Small intestine (tissue), 7 donors: ENCODE data around the gene VIPR2. TPM values are rescaled to one million over a fixed set of nuclear protein-coding genes. Genes with fewer than 3 reads are reported as not detected.
"Not testable (repeated sequence)": the region's sequence is repeated elsewhere in the genome, so short reads cannot be mapped to it uniquely, and the experiment has no call there.

Experiments used
- DNase-seq, 2 donors: peaks; one replicate each; pipeline versions ENCODE4 v3.0.0 to v3.0.0-alpha.2; 2013
- FAIRE-seq: peaks from 2 replicates; lab custom pipeline; 2012; peaks lifted over from hg19 to GRCh38; lab: Jason Lieb, UNC
- H3K27ac ChIP-seq, 3 donors: one replicate each; pipeline ENCODE4 v1.5.1; 2013; ENCODE audit warnings: low read length in 2 of 3, mild to moderate bottlenecking in 2 of 3, control low read depth in 1 of 3, inconsistent platforms in 1 of 3, low read depth in 1 of 3, moderate library complexity in 1 of 3
- H3K27me3 ChIP-seq, 3 donors: one replicate each; pipeline ENCODE4 v1.6.1; 2013; ENCODE audit warnings: low read length in 3 of 3, inconsistent platforms in 1 of 3; ENCODE audit not compliant: control insufficient read depth in 3 of 3, insufficient read depth in 3 of 3
- H3K36me3 ChIP-seq, 3 donors: one replicate each; pipeline ENCODE4 v1.6.1; 2013; ENCODE audit warnings: low read length in 3 of 3, inconsistent platforms in 1 of 3, low read depth in 1 of 3, mild to moderate bottlenecking in 1 of 3, moderate library complexity in 1 of 3; ENCODE audit not compliant: control insufficient read depth in 3 of 3, insufficient read depth in 2 of 3
- H3K4me1 ChIP-seq, 3 donors: one replicate each; pipeline ENCODE4 v1.6.1; 2013; ENCODE audit warnings: low read length in 2 of 3, inconsistent platforms in 1 of 3, low read depth in 1 of 3, mild to moderate bottlenecking in 1 of 3, moderate library complexity in 1 of 3; ENCODE audit not compliant: control insufficient read depth in 3 of 3, insufficient read depth in 2 of 3
- H3K4me3 ChIP-seq, 3 donors: one replicate each; pipeline ENCODE4 v1.5.1; 2013; ENCODE audit warnings: low read length in 3 of 3, control low read depth in 1 of 3, inconsistent platforms in 1 of 3, low read depth in 1 of 3, mild to moderate bottlenecking in 1 of 3, moderate library complexity in 1 of 3
- H3K9me3 ChIP-seq, 2 donors: one replicate each; pipeline ENCODE4 v1.6.1; 2013; ENCODE audit warnings: low read depth in 1 of 2, low read length in 1 of 2; ENCODE audit not compliant: control insufficient read depth in 2 of 2, insufficient read depth in 1 of 2
- WGBS, 3 donors: extraction: QIAGEN DNeasy Blood & Tissue Kit; methylation state at CpG; one replicate each; pipeline ENCODE4 v1.1.7; 2013; 5-methylcytosine and 5-hydroxymethylcytosine counted together
- polyA plus RNA-seq, 4 donors: library from polyadenylated mRNA; stranded (reverse) in 3 of 4; unstranded in 1 of 4; fragments of 200-250 nt in 3 of 4; fragments of 120-200 nt in 1 of 4; gene quantifications; one replicate each; pipeline versions ENCODE4 v1.2.1 to v1.2.3, GENCODE V29; 2013
- donor health status: healthy with polysubstance abuse.
- donor health status: control.
- donor health status: control.
- donor health status: Bipolar disorder and iron deficiency.
- donor health status: healthy.

Gene VIPR2
- polyA plus RNA-seq, 4 donors: 0.81 to 1.2 (median 0.97) TPM; not detected in 1

- H3K9me3 ChIP-seq, H3K4me3 ChIP-seq, DNase-seq, FAIRE-seq, H3K27me3 ChIP-seq, H3K4me1 ChIP-seq, H3K36me3 ChIP-seq, H3K27ac ChIP-seq: not testable (repeated sequence)
- 96 to 97% (median 97%) methylated on average over 37 of the region's 37 CpGs for WGBS, 3 donors
These were observed 44.2 kb downstream of the VIPR2 start for GRCh38 chr7:159100281-159101082.

- Histone ChIP-seq H3K36me3 (no peaks in the 10 kb centered on the region), H3K4me3 (no peak overlapping the region), H3K9me3 (peaks cover 0 to 3% of the 10 kb centered on the region in 2 donors), H3K27ac (no peak overlapping the region), H3K4me1 (no peaks in the 10 kb centered on the region), H3K27me3 (no peaks in the 10 kb centered on the region)
- no peak for FAIRE-seq
- 93 to 96% (median 95%) methylated on average over 10 of the region's 10 CpGs for WGBS, 3 donors
- DNase-seq: no peak
These were observed 44.9 kb downstream of the VIPR2 start for GRCh38 chr7:159099711-159100231.

DNA sequence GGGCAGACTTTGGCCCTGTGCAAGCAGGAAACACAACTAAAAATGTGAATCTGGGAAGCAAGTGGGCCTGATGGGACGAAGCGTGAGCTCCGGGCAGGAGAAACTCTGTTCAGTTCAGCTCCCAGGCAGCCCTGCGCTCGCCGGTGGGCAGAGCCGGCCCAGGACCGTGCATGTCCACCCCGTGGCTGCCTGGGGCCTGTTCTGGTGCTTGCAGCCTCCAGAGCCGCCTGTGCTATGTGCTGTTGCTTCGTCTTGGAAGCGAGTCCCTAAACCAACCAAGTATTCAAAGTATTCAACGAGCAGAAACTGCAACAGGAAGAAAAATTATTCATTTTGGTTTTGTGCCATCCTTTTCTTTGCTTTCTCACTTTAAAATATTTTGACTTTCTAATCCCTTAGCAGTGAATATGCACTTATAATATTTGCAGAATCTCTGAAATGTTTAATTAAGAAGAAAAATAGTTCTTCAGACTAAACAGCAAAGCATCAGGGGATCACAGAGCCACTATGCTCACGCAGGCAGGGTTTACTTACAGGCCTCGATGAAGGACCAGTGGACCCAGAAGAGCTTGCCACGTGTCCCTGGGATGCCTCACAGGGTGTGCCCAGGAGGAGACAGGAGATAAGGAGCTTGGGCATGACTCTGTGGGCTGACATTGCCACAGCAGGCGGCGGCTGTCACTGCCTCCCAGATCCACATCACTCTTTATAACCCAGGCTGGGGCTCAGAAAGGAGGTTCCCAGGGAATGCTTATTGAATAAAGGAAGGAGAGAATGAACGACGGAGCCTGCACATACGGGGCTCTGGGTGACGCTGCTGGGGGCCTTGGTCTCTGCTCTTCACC is 45.6 kb downstream of the VIPR2 start:
- Histone ChIP-seq H3K9me3 (peaks cover 0 to 3% of the 10 kb centered on the region in 2 donors), H3K4me1 (no peaks in the 10 kb centered on the region), H3K4me3 (no peak overlapping the region), H3K27me3 (no peaks in the 10 kb centered on the region), H3K27ac (peak overlapping the region in 1 of 3 donors; percentile 3), H3K36me3 (no peaks in the 10 kb centered on the region)
- FAIRE-seq: no peak
- DNase-seq: no peak
- WGBS, 3 donors: 51 to 64% (median 57%) methylated on average over 22 of the region's 22 CpGs

DNA sequence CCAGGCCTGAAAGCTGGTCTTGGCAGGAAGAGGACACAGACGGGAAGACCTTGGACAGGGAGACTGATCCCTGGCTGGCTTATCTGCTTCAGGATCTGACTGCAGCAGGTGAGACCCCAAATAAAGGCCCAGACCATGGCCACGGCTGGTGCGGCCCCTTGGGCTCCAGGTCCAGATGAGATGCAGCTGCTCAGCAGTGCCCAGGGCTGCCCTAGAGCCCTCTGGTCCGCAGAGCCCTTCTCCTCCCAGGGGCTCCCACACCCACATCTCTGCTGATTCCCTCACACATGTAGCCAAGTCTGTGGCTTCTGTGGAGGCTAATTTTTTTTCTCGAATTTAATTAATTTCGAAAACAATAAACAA is 46.3 kb downstream of the VIPR2 start:
- H3K36me3 ChIP-seq: no peaks in the 10 kb centered on the region
- no peaks in the 10 kb centered on the region for H3K27me3 ChIP-seq
- no peak overlapping the region for H3K27ac ChIP-seq
- no peak overlapping the region for H3K4me3 ChIP-seq
- peaks cover 0 to 3% of the 10 kb centered on the region in 2 donors for H3K9me3 ChIP-seq
- no peak for DNase-seq
- 43 to 68% (median 64%) methylated on average over 6 of the region's 6 CpGs for WGBS, 3 donors
- no peak for FAIRE-seq
- H3K4me1 ChIP-seq: no peaks in the 10 kb centered on the region

DNA sequence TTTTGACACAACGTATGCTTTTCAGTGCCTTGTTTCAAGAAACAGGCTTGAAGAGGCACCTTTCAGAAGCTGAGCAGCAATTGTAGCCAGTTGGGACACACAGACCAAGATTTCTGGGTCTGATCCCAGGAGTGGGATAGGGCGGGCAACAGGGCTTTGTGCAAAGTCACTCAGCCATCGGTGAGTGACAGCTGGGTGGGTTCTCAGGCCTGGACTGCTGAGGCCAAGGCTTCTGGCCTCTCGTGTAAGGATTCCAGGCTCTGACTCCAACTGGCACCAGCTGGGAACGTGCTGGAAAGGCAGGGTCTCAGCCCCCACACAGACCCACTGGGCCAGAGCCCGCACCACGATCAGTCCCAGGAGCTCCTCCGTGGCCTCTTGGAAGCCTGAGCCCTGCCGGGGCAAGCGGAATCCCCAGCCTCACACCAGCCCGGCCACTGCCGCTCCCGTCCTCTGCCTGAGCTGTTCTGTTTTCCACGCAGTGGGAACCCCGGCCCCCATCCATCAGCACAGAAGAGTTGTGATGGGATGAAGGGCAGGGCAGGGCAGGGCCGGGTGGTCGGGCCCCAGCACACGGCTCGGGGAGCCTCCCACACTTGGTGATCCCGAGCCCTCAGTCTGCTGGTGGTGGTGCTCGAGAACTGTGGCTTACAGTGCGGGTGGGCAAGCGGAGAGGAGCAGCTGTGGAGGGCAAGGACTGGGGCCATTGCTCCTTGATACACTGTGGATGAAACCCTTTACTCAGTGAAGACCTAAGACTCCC is 46.8 kb downstream of the VIPR2 start:
- Histone ChIP-seq H3K27ac (peak overlapping the region in 1 of 3 donors; percentile 1), H3K36me3 (no peaks in the 10 kb centered on the region), H3K9me3 (peaks cover 0 to 3% of the 10 kb centered on the region in 2 donors), H3K4me3 (no peak overlapping the region), H3K27me3 (no peaks in the 10 kb centered on the region), H3K4me1 (no peaks in the 10 kb centered on the region)
- DNase-seq (no peak), FAIRE-seq (no peak)
- 81 to 89% (median 85%) methylated on average over 23 of the region's 23 CpGs for WGBS, 3 donors

DNA sequence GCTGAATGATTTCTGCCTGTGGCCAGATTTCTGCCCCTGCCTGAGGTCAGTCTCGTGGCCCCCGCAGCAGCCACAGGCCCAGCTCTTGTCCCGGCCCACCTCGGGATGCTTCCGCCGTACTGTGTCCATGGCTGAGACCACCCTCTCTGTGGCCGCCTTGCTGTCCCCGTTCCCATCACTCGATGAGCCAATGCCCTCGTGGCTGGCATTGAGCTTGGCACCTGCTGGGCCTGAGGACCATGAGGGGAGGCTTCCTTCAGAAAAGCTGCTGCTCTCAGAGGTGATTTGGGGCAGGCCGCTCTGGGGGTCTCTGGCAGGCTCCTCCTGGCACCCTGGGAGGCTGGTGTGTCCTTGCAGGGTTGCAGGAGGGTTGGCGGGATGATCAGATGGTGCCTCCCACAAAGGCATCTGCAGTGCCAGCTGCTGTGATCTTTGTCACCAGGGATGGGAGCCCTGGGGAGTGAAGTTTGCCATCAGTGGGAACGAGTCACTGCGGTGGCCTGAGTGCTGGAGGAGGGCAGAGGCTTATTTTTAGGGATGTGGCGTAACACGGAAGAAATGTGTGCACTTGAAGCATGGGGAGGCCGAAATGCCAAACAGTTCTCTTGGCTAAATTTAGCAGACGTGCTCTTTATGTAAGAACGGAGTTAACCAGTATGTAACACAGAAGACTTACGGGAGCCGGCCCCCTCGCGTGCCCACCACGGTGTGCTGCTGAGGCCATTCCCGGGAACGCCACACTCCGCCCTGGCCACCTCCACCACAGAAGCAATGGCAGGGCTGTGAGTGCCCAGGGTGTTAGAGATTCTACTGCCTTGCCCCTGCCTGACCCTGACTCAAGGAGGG is 47.7 kb downstream of the VIPR2 start:
- 86 to 91% (median 86%) methylated on average over 27 of the region's 27 CpGs for WGBS, 3 donors
- no peak for DNase-seq
- no peaks in the 10 kb centered on the region for H3K36me3 ChIP-seq
- H3K4me1 ChIP-seq: no peaks in the 10 kb centered on the region
- no peak overlapping the region for H3K4me3 ChIP-seq
- H3K9me3 ChIP-seq: peaks cover 0 to 3% of the 10 kb centered on the region in 2 donors
- no peaks in the 10 kb centered on the region for H3K27me3 ChIP-seq
- FAIRE-seq: no peak
- peak overlapping the region in 1 of 3 donors; percentile 1 for H3K27ac ChIP-seq

DNA sequence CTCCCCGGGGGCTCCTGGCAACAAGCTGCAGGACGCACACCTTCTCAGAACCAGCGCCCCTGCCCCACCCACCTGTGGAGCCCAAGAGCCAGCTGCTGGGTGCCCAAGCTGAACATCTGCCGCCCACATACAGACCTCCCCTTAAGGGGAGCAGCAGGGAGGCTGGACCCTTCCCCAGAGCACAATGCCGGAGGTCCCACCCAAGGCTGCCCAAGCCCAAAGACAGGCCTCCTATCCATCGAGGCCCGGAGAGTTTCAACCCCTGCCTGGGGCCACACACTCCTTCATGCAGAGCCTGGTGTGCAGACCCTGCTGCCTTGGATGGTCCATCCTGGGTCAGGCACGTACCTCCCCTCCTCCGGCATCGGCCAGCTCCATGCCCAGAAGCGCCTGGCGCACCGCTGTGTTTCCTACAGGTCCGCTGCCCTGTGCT is 48.7 kb downstream of the VIPR2 start:
- FAIRE-seq (no peak), DNase-seq (no peak)
- no peaks in the 10 kb centered on the region for H3K9me3 ChIP-seq
- 87 to 93% (median 88%) methylated on average over 13 to 14 of the region's 14 CpGs for WGBS, 3 donors
- no peaks in the 10 kb centered on the region for H3K36me3 ChIP-seq
- no peak overlapping the region for H3K4me3 ChIP-seq
- no peaks in the 10 kb centered on the region for H3K27me3 ChIP-seq
- H3K27ac ChIP-seq: no peak overlapping the region
- H3K4me1 ChIP-seq: no peaks in the 10 kb centered on the region
